ENCODE results near the gene SYCE3.

Gene SYCE3

DNA sequence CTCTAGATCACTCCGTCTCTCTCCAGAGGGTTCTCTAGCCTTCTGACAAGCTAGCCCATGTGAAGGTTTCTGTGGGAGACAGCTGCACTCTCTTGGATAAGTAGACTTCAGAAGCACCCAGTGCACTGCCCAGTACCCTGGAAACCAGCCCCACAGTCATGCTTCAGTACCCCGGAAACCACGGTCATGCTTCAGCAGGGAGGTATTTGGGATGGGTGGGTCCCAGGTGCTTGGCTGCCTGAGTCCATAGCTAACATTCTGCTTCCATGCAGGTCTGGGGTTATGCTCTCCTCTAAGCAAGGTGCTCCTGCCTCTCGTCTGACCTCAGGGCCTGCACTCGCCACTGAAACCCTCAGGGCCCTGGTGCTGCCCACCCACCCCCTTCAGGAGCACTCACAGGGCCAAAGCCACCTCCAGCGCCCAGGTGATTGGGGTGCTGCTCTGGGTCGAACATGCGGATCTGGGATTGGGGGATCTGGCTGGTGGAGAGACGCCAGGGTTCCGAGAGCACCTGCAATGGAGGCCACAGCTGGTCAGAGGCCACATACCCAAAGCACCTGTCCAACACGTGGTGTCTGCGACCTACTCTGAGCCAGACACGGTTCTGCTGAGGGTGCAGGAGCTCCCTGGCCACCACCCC is 7.3 kb upstream of the SYCE3 start:
- DNase-seq (ENCODE audit: low read depth) = no peak
- H3K4me3 ChIP-seq (replicated peaks; ENCODE audit: low read depth, low read length) = no peak overlapping the region
- TF ChIP-seq, protein P1, sequence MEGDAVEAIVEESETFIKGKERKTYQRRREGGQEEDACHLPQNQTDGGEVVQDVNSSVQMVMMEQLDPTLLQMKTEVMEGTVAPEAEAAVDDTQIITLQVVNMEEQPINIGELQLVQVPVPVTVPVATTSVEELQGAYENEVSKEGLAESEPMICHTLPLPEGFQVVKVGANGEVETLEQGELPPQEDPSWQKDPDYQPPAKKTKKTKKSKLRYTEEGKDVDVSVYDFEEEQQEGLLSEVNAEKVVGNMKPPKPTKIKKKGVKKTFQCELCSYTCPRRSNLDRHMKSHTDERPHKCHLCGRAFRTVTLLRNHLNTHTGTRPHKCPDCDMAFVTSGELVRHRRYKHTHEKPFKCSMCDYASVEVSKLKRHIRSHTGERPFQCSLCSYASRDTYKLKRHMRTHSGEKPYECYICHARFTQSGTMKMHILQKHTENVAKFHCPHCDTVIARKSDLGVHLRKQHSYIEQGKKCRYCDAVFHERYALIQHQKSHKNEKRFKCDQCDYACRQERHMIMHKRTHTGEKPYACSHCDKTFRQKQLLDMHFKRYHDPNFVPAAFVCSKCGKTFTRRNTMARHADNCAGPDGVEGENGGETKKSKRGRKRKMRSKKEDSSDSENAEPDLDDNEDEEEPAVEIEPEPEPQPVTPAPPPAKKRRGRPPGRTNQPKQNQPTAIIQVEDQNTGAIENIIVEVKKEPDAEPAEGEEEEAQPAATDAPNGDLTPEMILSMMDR (IDR thresholded peaks at IDR 0.05; ENCODE audit: low read length, missing control alignments) = no peak

DNA sequence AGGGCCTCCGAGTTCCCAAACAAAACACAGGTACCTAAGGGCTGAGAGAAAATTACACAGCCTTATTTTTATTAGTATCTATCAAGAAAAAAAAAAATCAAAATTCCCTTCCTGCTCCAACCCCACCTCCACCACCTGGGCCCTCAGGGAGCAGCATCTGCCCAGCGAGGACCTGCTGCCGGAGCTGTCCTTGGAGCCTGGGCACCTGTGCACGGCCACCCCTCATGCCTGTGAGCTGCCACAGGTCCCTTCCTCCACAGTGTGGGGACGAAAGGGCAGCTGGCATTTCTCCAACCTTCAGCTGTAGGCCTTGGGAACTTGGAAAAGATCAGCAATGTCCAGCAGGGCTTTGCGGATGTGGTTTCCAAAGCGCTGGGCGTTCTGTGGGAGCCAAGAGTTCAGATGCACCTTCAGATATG is 6.3 kb upstream of the SYCE3 start:
- no peak overlapping the region for H3K4me3 ChIP-seq (replicated peaks; ENCODE audit: low read depth, low read length)
- DNase-seq (ENCODE audit: low read depth) = no peak
- TF ChIP-seq, protein P1 (IDR thresholded peaks at IDR 0.05; ENCODE audit: low read length, missing control alignments) = no peak

DNA sequence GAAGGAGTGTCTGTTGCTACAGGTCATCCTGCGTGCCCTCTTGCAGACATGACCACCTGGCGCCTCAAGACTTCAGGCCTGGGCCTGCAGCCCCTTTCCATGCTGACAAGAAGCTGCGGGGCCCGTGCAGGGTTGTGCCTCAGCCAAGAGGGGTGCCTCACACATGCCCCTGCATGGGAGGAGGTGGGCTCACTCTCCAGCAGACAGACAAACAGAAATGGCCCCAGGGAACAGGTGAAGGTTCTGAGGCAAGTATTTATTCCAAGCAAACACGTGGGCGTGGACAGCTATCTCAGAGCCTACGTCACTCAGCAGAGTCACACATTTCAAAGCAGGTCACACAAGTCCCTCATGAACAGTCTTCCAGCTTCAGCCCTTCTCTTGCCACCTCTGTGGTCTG is 5.9 kb upstream of the SYCE3 start:
- H3K4me3 ChIP-seq (replicated peaks; ENCODE audit: low read depth, low read length) = no peak overlapping the region
- no peak for DNase-seq (ENCODE audit: low read depth)
- TF ChIP-seq, protein P1 (IDR thresholded peaks at IDR 0.05; ENCODE audit: low read length, missing control alignments) = no peak

DNA sequence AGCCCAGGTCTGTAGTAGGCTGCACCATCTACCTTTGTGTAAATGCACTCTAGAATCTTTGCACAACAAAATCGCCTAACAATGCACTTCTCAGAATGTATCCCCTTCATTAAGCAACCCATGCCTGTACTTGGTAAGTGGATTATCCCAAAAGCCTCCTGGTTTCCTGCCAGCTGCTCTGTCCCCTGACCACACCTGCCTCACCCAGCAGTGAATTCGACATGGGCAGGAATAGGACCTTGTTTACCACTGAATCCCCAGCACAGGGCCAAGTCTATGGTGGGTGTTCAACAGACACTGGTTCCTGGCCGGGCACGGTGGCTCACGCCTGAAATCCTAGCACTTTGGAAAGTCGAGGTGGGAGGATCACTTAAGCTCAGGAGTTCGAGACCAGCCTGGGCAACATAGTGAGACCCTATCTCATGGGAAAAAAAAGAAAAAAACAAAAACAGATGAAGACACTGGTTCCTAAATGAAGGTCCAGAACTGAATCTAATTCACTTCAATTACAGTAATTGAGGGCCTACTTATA is 5.1 kb upstream of the SYCE3 start:
- TF ChIP-seq, protein P1 (IDR thresholded peaks at IDR 0.05; ENCODE audit: low read length, missing control alignments) = no peak
- no peak overlapping the region for H3K4me3 ChIP-seq (replicated peaks; ENCODE audit: low read depth, low read length)
- DNase-seq (ENCODE audit: low read depth) = no peak

DNA sequence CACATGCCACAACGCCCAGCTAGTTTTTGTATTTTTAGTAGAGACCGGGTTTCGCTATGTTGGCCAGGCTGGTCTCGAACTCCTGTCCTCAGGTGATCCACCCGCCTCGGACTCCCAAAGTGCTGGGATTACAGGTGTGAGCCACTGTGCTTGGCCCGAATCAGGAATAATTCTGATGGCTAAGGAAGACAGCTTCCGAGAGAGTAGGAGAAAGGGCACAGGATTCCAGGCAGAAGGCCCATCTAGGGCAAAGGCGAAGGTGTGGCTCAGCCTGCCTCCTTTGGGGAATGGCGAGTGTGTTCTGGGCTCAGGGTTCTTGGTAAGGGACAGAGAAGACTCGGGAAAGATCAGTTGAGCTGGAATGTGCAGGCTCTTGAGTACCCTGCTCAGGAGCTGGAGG is 1.6 kb upstream of the SYCE3 start:
- TF ChIP-seq, protein P1 (IDR thresholded peaks at IDR 0.05; ENCODE audit: low read length, missing control alignments) = no peak
- H3K4me3 ChIP-seq (replicated peaks; ENCODE audit: low read depth, low read length) = no peak overlapping the region
- DNase-seq (ENCODE audit: low read depth) = no peak

DNA sequence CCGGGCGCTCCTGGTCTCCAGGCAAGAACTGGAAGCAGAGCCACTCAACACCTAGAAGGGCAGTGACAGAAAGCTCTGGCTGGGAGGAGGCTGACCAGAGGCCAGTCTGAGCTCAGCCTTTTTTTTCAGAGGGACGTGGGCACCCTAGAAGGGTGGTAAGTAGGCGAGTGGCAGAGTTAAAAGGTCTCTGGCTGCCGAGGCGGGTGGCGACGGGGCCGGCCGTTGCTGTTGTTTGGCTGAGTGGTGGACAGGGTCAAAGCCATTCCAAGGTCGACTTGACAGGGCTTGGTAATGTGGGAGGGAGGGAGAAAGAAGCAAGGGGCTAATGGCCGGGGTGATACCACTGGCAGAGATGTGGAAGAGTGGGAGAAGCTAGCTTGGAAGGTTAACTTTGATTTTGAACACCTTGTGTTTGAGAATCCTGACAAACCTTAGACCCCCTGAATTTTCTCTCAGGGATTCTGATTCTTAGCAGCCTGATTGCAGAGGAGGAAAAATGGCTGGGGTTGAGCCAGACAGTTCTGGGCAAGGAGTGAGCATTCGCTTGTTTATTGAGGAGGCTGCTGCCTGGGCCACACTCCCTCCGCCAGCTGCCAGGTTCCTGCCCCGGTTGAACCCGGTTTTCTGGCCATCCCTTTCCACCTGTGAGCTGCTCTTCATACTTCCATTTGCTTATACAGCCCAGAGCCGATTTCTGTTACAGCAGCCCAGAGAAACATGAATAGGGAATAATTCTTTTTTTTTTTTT is 868 bp upstream of the SYCE3 start:
- peak overlapping the region; percentile 60 for H3K4me3 ChIP-seq (replicated peaks; ENCODE audit: low read depth, low read length)
- TF ChIP-seq, protein P1 (IDR thresholded peaks at IDR 0.05; ENCODE audit: low read length, missing control alignments) = no peak
- DNase-seq (ENCODE audit: low read depth) = no peak

All from fibroblast of pulmonary artery (primary cell).